H1 (cell line): ENCODE results near the gene PLEKHG3. TPM values are rescaled to one million over a fixed set of nuclear protein-coding genes. Genes with fewer than 3 reads are reported as not detected.
A peak's percentile ranks its signal among the peaks of the same experiment; 100 is the strongest.

Source experiments
- CTCF ChIA-PET: fragments of 300-600 bp; sonication (Branson Sonifier 250); formaldehyde crosslinking; loops from one replicate; lab custom pipeline; 2021; ENCODE audit not compliant: partially characterized antibody; lab: Charles Lee
- POLR2A ChIA-PET: fragments of 300-600 bp; sonication (Branson Sonifier 250); formaldehyde crosslinking; loops from one replicate; lab custom pipeline; 2021; ENCODE audit warnings: inconsistent platforms; ENCODE audit not compliant: partially characterized antibody; lab: Charles Lee
- DNase-seq, 2 experiments: peaks; one replicate each; pipeline versions ENCODE4 v3.0.0 to v3.0.0-alpha.2; 2010 to 2022; ENCODE audit warnings: low spot score in 2 of 2, low read depth in 1 of 2, mixed read lengths in 1 of 2
- FAIRE-seq: peaks from 2 replicates; lab custom pipeline; 2011; peaks lifted over from hg19 to GRCh38; lab: Jason Lieb, UNC
- H2AFZ ChIP-seq: 2 replicates; pipeline ENCODE4 v1.8.1; 2012; ENCODE audit warnings: low read length, inconsistent platforms
- H2AK5ac ChIP-seq: 2 replicates; pipeline ENCODE4 v1.6.1; 2013; ENCODE audit warnings: low read depth, low read length
- H2BK120ac ChIP-seq: replicated peaks from 2 replicates; pipeline ENCODE3; 2013; ENCODE audit warnings: low read depth, low read length, inconsistent platforms
- H2BK12ac ChIP-seq: 2 replicates; pipeline ENCODE4 v1.6.1; 2013; ENCODE audit warnings: low read depth, low read length
- H2BK15ac ChIP-seq: 2 replicates; pipeline ENCODE4 v1.6.1; 2013; ENCODE audit warnings: low read length
- H2BK20ac ChIP-seq: 2 replicates; pipeline ENCODE4 v1.6.1; 2013; ENCODE audit warnings: low read length
- H2BK5ac ChIP-seq: 2 replicates; pipeline ENCODE4 v1.6.1; 2013; ENCODE audit warnings: low read depth, low read length
- H3K14ac ChIP-seq: 2 replicates; pipeline ENCODE4 v1.6.1; 2013; ENCODE audit warnings: inconsistent platforms; ENCODE audit not compliant: insufficient read length
- H3K18ac ChIP-seq: 2 replicates; pipeline ENCODE4 v1.6.1; 2013; ENCODE audit warnings: low read length; ENCODE audit errors: extremely low read depth
- H3K23ac ChIP-seq: 2 replicates; pipeline ENCODE4 v1.6.1; 2013; ENCODE audit warnings: inconsistent platforms; ENCODE audit not compliant: insufficient read length
- H3K23me2 ChIP-seq: 2 replicates; pipeline ENCODE4 v1.6.1; 2013; ENCODE audit warnings: low read depth, low read length
- H3K27ac ChIP-seq: 2 replicates; pipeline ENCODE4 v1.6.1; 2011; ENCODE audit warnings: low read depth, low read length, inconsistent platforms
- H3K27me3 ChIP-seq, 4 experiments: replicated peaks in 1 of 4; 1 replicate in 1 of 4; 2 replicates in 3 of 4; pipeline versions ENCODE4 v1.6.1 to v1.8.1; 2011 to 2013; ENCODE audit warnings: low read length in 3 of 4, mild to moderate bottlenecking in 3 of 4, inconsistent platforms in 2 of 4, mixed read lengths in 2 of 4, moderate library complexity in 1 of 4; ENCODE audit not compliant: control insufficient read depth in 3 of 4, insufficient read depth in 3 of 4; ENCODE audit errors: extremely low read depth in 1 of 4
- H3K36me3 ChIP-seq, 4 experiments: 2 replicates each; pipeline versions ENCODE4 v1.6.1 to v1.8.1; 2011 to 2013; ENCODE audit warnings: mild to moderate bottlenecking in 4 of 4, low read length in 3 of 4, moderate library complexity in 2 of 4, control low read depth in 1 of 4, inconsistent platforms in 1 of 4; ENCODE audit not compliant: insufficient read depth in 4 of 4, control insufficient read depth in 2 of 4
- H3K4ac ChIP-seq: replicated peaks from 2 replicates; pipeline ENCODE3; 2013; ENCODE audit warnings: low read length, low read depth, mixed read lengths, inconsistent platforms; ENCODE audit not compliant: insufficient read length
- H3K4me1 ChIP-seq, 4 experiments: replicated peaks in 1 of 4; 1 replicate in 1 of 4; 2 replicates in 3 of 4; pipeline versions ENCODE4 v1.6.1 to v1.8.1; 2011 to 2013; ENCODE audit warnings: low read length in 3 of 4, inconsistent platforms in 2 of 4, mixed read lengths in 1 of 4; ENCODE audit not compliant: insufficient read depth in 4 of 4, control insufficient read depth in 3 of 4
- H3K4me2 ChIP-seq, 2 experiments: 2 replicates each; pipeline versions ENCODE4 v1.6.1 to v1.8.1; 2011 to 2013; ENCODE audit warnings: low read depth in 2 of 2, low read length in 2 of 2, control low read depth in 1 of 2, inconsistent platforms in 1 of 2, mild to moderate bottlenecking in 1 of 2; ENCODE audit not compliant: insufficient read depth in 1 of 2
- H3K4me3 ChIP-seq, 4 experiments: fragments of 200-600, 300-600 bp in 1 of 4; sonication (generic), shearing (Covaris generic), sonication (Bioruptor Twin) in 1 of 4; 2 replicates each; pipeline versions ENCODE4 v1.5.1 to v1.8.1; 2011 to 2016; ENCODE audit warnings: low read length in 4 of 4, low read depth in 3 of 4, control low read depth in 2 of 4, inconsistent platforms in 2 of 4, mild to moderate bottlenecking in 2 of 4, mixed read lengths in 1 of 4, moderate library complexity in 1 of 4; ENCODE audit not compliant: insufficient read depth in 2 of 4; ENCODE audit errors: extremely low read depth in 1 of 4
- H3K56ac ChIP-seq: replicated peaks from 2 replicates; pipeline ENCODE3; 2013; ENCODE audit warnings: low read depth, mild to moderate bottlenecking, mixed read lengths, low read length, inconsistent platforms; ENCODE audit not compliant: insufficient read length
- H3K79me1 ChIP-seq: 2 replicates; pipeline ENCODE4 v1.6.1; 2013; ENCODE audit warnings: low read depth, low read length, control low read depth
- H3K79me2 ChIP-seq, 2 experiments: 2 replicates each; pipeline versions ENCODE4 v1.6.1 to v1.8.1; 2012 to 2013; ENCODE audit warnings: low read length in 2 of 2, mild to moderate bottlenecking in 2 of 2, inconsistent platforms in 1 of 2; ENCODE audit not compliant: insufficient read depth in 2 of 2, control insufficient read depth in 1 of 2
- H3K9ac ChIP-seq, 4 experiments: replicated peaks in 1 of 4; 1 replicate in 1 of 4; 2 replicates in 3 of 4; pipeline versions ENCODE4 v1.6.1 to v1.8.1; 2011 to 2013; ENCODE audit warnings: low read depth in 3 of 4, low read length in 3 of 4, control low read depth in 2 of 4, mild to moderate bottlenecking in 2 of 4, moderate library complexity in 2 of 4, inconsistent platforms in 1 of 4; ENCODE audit errors: extremely low read depth in 1 of 4
- H3K9me3 ChIP-seq, 2 experiments: 2 replicates each; pipeline versions ENCODE4 v1.6.1 to v1.8.1; 2012 to 2013; ENCODE audit warnings: mild to moderate bottlenecking in 2 of 2, moderate library complexity in 2 of 2, control low read depth in 1 of 2, inconsistent platforms in 1 of 2, low read depth in 1 of 2, low read length in 1 of 2, mixed read lengths in 1 of 2; ENCODE audit not compliant: insufficient read depth in 2 of 2
- H4K20me1 ChIP-seq, 2 experiments: replicated peaks in 1 of 2; 2 replicates each; pipeline versions ENCODE3 to v1.8.1; 2011 to 2013; ENCODE audit warnings: inconsistent platforms in 2 of 2, low read length in 2 of 2, mild to moderate bottlenecking in 1 of 2; ENCODE audit not compliant: insufficient read depth in 2 of 2, control insufficient read depth in 1 of 2
- H4K5ac ChIP-seq: 2 replicates; pipeline ENCODE4 v1.6.1; 2013; ENCODE audit warnings: low read length, low read depth, mixed read lengths, inconsistent platforms; ENCODE audit not compliant: insufficient read length
- H4K8ac ChIP-seq: 2 replicates; pipeline ENCODE4 v1.8.0; 2013; ENCODE audit warnings: mild to moderate bottlenecking, moderate library complexity, low read length, inconsistent platforms; ENCODE audit not compliant: insufficient read depth; ENCODE audit errors: extremely low read depth
- H4K91ac ChIP-seq: replicated peaks from 2 replicates; pipeline ENCODE3; 2013; ENCODE audit warnings: low read length, mixed read lengths, inconsistent platforms; ENCODE audit not compliant: insufficient read length
- WGBS, 2 experiments: shearing (Covaris generic) in 1 of 2; methylation state at CpG; one replicate each; pipeline versions ENCODE4 v1.1.6 to v1.1.7; 2013 to 2015; ENCODE audit warnings: low lambda C conversion rate in 2 of 2, mixed read lengths in 2 of 2, inconsistent platforms in 1 of 2, low coverage in 1 of 2, missing lambda C conversion rate in 1 of 2; ENCODE audit not compliant: insufficient replicate concordance in 2 of 2, insufficient coverage in 1 of 2, insufficient read length in 1 of 2; ENCODE audit errors: extremely low coverage in 1 of 2, missing lambda C conversion rate in 1 of 2; 5-methylcytosine and 5-hydroxymethylcytosine counted together
- polyA plus RNA-seq, 7 experiments: library from polyadenylated mRNA; depleted of rRNA in 3 of 7; stranded (reverse) in 5 of 7; unstranded in 2 of 7; fragments of >200 nt in 5 of 7; fragments of 200-250 nt in 2 of 7; gene quantifications; 1 replicate in 5 of 7; 2 replicates in 1 of 7; 4 replicates in 1 of 7; pipeline versions ENCODE4 v1.2.1 to v1.2.3, GENCODE V29; 2011 to 2013; ENCODE audit warnings: missing spikeins in 2 of 7, mixed read lengths in 2 of 7
- total RNA-seq: library from RNA; stranded (reverse); fragmentation: NEBNext Ultra II Directional; extraction: Animal tissue kit (Norgen Biotek cat#: 25700); gene quantifications from 2 replicates; pipeline ENCODE4 v1.2.1, GENCODE V29; 2021
- TF ChIP-seq, protein P1 (sequence below), 3 experiments: IDR thresholded peaks; 1 replicate in 2 of 3; 2 replicates in 1 of 3; pipeline versions ENCODE4 v1.5.1 to v1.6.1; 2011; ENCODE audit warnings: low read length in 3 of 3, mild to moderate bottlenecking in 3 of 3, inconsistent platforms in 2 of 3, low read depth in 1 of 3, moderate library complexity in 1 of 3; ENCODE audit not compliant: insufficient read depth in 1 of 3; ENCODE audit errors: control extremely low read depth in 1 of 3

The PLEKHG3 gene
- total and polyA plus RNA-seq, 2 of the 8 experiments (the other 6 are each of a cell fraction or from before 2014, with no cell fraction given) = 43.4 to 90.6 TPM

DNA sequence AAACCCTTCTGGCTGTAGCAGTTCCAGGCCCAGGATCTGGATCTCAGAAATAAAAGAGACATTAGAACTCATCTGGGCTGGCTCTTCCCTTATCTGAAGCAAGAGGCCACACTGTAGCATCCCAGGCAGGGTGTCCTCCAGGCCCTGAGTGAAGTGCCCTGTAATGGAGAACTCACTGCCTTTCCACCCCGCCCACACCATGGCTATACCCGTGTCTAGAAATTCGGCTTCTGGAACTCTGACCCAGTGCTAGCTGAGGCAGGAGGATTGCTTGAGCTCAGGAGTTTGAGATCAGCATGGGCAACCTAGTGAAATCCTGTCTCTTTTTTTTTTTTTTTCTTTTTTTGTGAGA, 23.5 kb upstream of the PLEKHG3 start:
- Histone ChIP-seq H3K23ac (no peak overlapping the region), H3K79me2 (no peaks in the 10 kb centered on the region), H3K4me3 (no peak overlapping the region), H3K27me3 (no peaks in the 10 kb centered on the region), H2AFZ (no peak overlapping the region), H4K8ac (0 out of 2 replicates have a peak overlapping the region, but pooled peaks have one; percentile 12), H3K4ac (no peak overlapping the region), H3K9ac (no peak overlapping the region), H3K14ac (no peak overlapping the region), H3K27ac (no peak overlapping the region), H4K5ac (no peak overlapping the region), H2BK15ac (no peak overlapping the region), H2BK12ac (no peak overlapping the region), H3K9me3 (no peaks in the 10 kb centered on the region), H3K36me3 (no peaks in the 10 kb centered on the region), H3K56ac (no peak overlapping the region), H2BK5ac (no peak overlapping the region; the same call in 1 of the 2 replicates), H4K20me1 (no peaks in the 10 kb centered on the region), H2BK120ac (no peak overlapping the region), H3K23me2 (no peaks in the 10 kb centered on the region; the same call in 1 of the 2 replicates), H2BK20ac (no peak overlapping the region), H3K18ac (no peak overlapping the region), H4K91ac (no peak overlapping the region), H2AK5ac (no peak overlapping the region), H3K4me1 (peaks cover 0 to 10% (median 5%) of the 10 kb centered on the region in 4 experiments; a peak in 5 of 7 replicates), H3K79me1 (no peaks in the 10 kb centered on the region), H3K4me2 (no peak overlapping the region)
- ChIA-PET POLR2A (interaction anchor here (1.1 kb wide), 1 partner anchor 84 kb away, joined by 3 read pairs; no protein-coding TSS in a partner anchor), CTCF (interaction anchor here (1.2 to 3.1 kb wide), 5 partner anchors 8 to 45 kb away, joined by 3 to 14 read pairs (median 9); no protein-coding TSS in a partner anchor)
- DNase-seq (no peak), FAIRE-seq (no peak)
- 85% methylated on average over 3 of the region's 3 CpGs; no CpG with 5 or more reads in 1 of the 2 experiments for WGBS, 2 experiments
- TF ChIP-seq, protein P1, sequence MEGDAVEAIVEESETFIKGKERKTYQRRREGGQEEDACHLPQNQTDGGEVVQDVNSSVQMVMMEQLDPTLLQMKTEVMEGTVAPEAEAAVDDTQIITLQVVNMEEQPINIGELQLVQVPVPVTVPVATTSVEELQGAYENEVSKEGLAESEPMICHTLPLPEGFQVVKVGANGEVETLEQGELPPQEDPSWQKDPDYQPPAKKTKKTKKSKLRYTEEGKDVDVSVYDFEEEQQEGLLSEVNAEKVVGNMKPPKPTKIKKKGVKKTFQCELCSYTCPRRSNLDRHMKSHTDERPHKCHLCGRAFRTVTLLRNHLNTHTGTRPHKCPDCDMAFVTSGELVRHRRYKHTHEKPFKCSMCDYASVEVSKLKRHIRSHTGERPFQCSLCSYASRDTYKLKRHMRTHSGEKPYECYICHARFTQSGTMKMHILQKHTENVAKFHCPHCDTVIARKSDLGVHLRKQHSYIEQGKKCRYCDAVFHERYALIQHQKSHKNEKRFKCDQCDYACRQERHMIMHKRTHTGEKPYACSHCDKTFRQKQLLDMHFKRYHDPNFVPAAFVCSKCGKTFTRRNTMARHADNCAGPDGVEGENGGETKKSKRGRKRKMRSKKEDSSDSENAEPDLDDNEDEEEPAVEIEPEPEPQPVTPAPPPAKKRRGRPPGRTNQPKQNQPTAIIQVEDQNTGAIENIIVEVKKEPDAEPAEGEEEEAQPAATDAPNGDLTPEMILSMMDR (IDR thresholded peaks at IDR 0.05; ENCODE audit: control extremely low read depth in 1 of 3, insufficient read depth in 1 of 3, low read depth in 1 of 3, low read length in 3 of 3) = no peak
